HG02588 (cell line): Measurements from ENCODE around the gene COL8A1.
A peak's percentile ranks its signal among the peaks of the same experiment; 100 is the strongest.

ENCODE experiments used
- ATAC-seq: cut with Tn5 transposase; IDR thresholded peaks from one replicate; pipeline ENCODE4 v1.9.1; 2021; ENCODE audit warnings: mild to moderate bottlenecking, moderate library complexity; ENCODE audit not compliant: unreplicated experiment

COL8A1 gene

GRCh38 chr3:99753268-99753975 lies 115.0 kb downstream of the COL8A1 start:
- peak; percentile 82 for ATAC-seq

- ATAC-seq: no peak
These were observed 117.4 kb downstream of the COL8A1 start for GRCh38 chr3:99755831-99756230.

DNA sequence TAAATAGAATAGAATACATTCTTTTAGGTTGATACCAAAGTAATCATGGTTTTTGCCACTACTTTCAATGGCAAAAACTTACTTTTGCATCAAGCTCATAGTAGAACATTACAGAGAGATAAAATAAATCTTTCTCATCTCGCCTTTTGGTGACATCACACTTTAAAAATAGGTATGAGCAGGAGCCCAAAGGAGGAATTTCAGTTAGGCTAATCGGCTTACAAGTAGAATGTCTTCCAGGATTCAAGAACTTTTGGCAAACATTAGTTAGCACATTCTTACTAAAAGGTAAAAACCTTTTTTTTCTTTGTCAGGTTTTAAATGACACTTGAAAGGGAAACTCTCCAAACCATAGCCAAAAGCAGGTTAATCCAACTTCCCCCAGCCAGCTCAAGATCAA lies 119.6 kb downstream of the COL8A1 start:
- ATAC-seq: no peak

GRCh38 chr3:99758502-99759177 lies 120.2 kb downstream of the COL8A1 start:
- no peak for ATAC-seq

DNA sequence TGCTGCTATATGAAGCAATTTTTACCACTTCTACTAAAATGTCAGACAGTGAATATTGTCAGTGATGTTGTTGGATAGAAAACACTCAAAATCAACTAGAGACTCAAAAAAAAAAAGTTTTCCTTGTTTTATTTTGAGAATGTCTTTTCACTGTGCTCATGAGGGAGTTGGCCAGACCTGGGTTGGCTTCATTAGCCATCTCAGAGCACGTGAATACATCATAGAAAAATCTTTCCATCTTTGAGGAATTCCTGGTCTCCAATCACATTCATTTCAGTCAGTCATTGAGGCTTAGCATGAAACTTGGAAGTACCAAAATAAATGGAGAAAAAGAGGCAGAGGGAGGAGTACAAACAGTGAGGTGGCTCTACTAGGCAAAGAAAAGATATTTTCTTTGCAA lies 121.6 kb downstream of the COL8A1 start:
- no peak for ATAC-seq

DNA sequence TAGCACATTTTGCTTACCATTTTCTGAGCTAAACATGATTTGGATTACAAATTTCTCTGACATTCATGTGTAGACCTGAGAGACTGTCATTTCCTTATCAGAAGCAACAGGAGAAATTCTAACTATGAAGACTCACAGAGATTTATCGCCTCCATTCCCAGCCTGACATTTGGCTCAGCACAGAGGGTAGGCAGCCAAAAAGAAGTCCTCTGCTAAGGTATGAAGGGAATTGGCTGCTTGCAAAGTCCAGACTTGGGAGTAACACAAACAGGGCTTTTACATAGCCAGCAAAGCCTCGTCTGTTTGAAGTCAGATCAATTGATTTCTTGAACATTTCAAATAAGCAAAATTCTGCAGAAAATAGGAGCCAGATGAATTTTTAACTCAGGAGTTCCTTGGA lies 122.2 kb downstream of the COL8A1 start:
- no peak for ATAC-seq

DNA sequence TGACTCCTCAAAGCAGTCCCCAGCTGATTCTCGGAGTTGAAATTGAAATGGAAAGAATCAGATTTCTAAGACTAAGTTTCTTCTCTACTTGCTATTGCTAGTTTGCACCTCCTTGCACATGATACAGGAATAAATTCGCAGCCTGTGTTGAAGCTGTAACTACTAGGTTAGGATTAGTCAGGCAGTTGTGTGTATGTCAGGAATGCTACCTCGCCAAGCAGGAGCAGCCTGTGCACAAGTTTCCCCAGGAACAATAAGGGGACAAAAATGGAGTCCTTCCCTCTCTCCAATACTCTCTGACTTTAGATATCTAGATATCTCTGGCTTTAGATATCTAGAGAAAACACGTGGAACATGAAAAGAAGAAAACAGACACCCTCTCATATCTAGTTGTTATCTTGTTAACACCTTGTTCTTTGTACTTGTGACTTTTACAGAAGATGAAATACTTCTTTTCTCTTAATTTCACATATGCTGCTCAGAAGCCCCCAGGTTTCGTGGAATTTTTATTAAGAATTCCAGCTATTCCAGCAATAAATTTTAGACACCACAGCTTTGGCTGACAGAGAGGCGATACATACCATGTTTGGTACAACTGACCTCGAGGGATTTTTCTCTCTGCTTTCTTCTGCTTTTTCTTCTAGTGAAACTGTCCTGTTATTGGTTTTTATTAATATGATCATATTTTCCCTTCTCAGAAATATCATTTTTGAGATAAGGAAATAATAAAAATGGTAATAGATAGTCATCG lies 123.2 kb downstream of the COL8A1 start:
- no peak for ATAC-seq

GRCh38 chr3:99762901-99763300 lies 124.5 kb downstream of the COL8A1 start:
- ATAC-seq: no peak

DNA sequence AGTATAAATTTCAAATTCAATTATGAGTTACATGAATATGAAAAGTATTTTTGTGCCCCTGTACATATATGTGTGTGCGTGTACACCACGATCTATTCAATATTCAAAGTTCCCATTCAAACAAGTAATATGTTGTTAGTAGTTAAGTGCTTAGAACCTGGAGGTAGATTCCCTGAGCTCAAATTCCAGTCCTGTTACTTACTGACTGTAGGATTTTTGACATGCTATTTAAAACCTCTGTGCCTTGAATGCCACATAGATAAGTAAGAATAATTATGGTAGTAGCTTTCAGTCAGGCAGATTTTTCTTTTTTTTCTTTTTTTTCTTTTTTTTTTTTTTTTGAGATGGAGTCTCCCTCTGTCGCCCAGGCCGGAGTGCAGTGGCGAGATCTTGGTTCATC lies 126.0 kb downstream of the COL8A1 start:
- ATAC-seq: no peak

GRCh38 chr3:99765042-99765942 lies 126.9 kb downstream of the COL8A1 start:
- no peak for ATAC-seq

DNA sequence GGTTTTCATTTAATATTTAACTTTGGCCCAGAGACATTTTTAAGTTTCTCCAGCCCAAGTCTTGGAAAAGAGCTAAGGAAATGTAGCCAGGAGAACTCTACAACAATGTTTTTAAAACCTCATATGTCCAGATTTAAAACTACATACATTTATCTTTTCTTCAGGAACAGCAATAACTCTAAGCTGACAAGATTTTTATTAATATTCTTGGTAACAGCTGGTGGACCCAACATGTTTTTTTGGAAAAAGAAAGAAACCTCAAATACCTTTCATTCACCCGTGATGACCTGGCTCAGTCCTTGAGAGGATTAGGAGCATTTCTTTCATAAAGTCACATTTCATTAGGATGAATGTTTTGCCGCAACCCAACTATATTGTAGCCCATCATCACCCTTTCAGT lies 128.9 kb downstream of the COL8A1 start:
- ATAC-seq: no peak

GRCh38 chr3:99768126-99768525 lies 129.7 kb downstream of the COL8A1 start:
- no peak for ATAC-seq

DNA sequence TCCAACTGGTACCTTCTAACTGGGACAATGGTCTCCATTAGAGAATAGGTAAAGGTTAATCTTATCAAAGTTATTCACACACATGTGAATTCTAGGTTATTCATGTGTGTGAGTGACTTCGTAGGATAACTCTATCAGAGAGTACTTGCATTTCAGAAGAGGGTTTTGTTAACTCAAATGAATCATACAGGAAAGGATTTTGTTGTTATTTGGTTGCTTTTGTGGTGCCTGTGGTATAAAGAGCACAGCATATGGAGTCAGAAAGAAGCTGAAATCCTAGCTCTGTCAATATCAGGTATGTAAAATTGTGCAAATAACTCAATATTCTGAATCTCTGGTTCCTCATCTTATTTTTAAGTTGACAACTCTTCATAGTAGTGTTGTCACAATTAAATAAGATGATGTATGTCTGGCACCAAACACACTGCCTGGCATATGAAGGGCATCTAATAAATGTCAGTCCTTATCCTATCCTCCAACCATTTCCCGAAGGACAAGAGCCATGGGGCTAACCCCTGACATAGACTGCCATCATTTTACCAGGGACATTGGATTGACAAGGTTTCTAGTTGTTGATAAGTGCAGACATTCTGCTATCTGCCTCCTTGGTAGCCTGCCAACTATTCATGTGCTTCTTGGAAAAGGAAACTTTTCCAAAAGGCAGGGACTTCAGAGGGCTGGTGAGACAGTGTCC lies 130.6 kb downstream of the COL8A1 start:
- no peak for ATAC-seq

GRCh38 chr3:99772171-99772570 lies 133.8 kb downstream of the COL8A1 start:
- no peak for ATAC-seq

DNA sequence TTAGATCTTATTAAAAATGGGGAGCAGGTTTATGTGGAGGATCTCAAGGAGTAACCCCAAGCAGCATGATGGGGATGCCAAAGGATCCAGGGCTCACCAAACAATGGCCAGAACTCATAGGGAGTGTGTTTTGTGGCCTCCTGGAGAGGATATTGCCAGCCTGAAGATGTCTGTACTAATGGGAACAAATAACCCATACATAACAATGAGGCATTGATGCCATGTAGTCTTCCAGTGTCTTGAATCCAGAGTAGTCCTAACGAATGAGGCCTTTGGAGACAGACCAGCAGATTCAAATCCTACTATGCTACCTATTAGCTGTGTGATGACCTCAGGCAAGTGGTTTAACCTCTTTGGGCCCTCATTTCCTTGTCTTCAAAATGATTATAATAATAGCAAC lies 134.3 kb downstream of the COL8A1 start:
- no peak for ATAC-seq

GRCh38 chr3:99774467-99774866 lies 136.1 kb downstream of the COL8A1 start:
- ATAC-seq: peak; percentile 98

DNA sequence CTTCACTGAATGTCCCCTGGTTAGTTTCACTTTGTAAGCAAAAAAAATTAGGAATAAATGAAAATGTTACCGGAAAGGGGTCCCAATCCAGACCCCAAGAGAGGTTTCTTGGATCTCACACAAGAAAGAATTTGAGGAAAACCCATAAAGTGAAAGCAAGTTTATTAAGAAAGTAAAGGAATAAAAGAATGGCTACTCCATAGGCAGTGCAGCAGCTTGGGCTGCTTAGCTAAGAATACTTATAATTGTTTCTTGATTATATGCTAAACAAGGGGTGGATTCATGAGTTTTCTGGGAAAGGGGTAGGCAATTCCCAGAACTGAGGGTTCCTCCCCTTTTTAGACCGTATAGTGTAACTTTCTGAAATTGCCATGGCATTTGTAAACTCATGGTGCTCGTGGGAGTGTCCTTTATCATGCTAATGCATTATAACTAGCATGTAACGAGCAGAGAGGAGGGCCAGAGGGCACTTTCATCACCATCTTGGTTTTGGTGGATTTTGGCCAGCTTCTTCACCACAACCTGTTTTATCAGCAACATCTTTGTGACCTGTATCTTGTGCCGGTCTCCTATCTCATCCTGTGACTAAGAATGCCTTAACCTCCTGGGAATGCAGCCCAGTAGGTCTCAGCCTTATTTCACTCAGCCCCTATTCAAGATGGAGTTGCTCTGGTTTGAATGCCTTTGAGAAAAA lies 138.3 kb downstream of the COL8A1 start:
- no peak for ATAC-seq

DNA sequence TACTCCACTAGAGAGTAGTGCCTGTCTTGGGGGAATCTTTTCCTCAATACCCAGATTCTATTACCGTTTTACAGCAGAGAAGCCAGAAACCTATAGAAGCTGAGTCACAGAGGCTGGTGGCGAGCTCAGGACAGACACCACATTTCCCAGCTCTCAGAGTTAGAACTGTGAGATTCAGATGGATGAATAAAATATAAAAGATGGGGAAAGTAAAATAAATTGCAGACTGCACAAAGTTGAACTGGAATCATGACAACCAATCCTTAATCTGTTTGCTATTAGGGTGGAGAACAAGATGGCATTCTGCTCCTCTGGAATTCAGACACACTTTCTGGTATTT lies 138.8 kb downstream of the COL8A1 start:
- ATAC-seq: no peak

- ATAC-seq: no peak
These were observed 139.3 kb downstream of the COL8A1 start for GRCh38 chr3:99777708-99778107.

- ATAC-seq: no peak
These were observed 142.4 kb downstream of the COL8A1 start for GRCh38 chr3:99780749-99781148.
